Endothelial cell of umbilical vein (primary cell): ENCODE measurements around the gene EXD3. TPM values are rescaled to one million over a fixed set of nuclear protein-coding genes. Genes with fewer than 3 reads are reported as not detected.

Source experiments
- BruUV-seq: library from RNA; stranded (reverse); fragments of 400-500 nt; replicated peaks from 2 replicates; lab custom pipeline; 2021; lab: Mats Ljungman, UMichigan
- CTCF ChIA-PET: fragments of 300-600, 350-600 bp; sonication (Branson Sonifier 250); formaldehyde crosslinking; loops from one replicate; lab custom pipeline; 2021; ENCODE audit warnings: antibody characterized with exemption, inconsistent platforms; lab: Charles Lee
- POLR2A ChIA-PET: fragments of 300-600, 350-600 bp; sonication (Branson Sonifier 250); formaldehyde crosslinking; loops from one replicate; lab custom pipeline; 2021; ENCODE audit warnings: antibody characterized with exemption, inconsistent platforms; lab: Charles Lee
- DNase-seq: peaks from one replicate; pipeline ENCODE4 v3.0.0-alpha.2; 2011; ENCODE audit warnings: low read depth, low spot score
- FAIRE-seq: peaks from 2 replicates; lab custom pipeline; 2011; peaks lifted over from hg19 to GRCh38; lab: Jason Lieb, UNC
- H2AFZ ChIP-seq: 2 replicates; pipeline ENCODE4 v1.6.0; 2012; ENCODE audit warnings: low read depth, low read length, control low read depth, inconsistent platforms
- H3K27ac ChIP-seq: 2 replicates; pipeline ENCODE4 v1.5.1; 2011; ENCODE audit warnings: low read depth, mild to moderate bottlenecking, control low read depth, low read length, moderate library complexity; ENCODE audit not compliant: insufficient read depth
- H3K27me3 ChIP-seq, 2 experiments: 2 replicates each; pipeline versions ENCODE4 v1.6.0 to v1.6.1; 2011; ENCODE audit warnings: low read length in 2 of 2, mixed read lengths in 1 of 2; ENCODE audit not compliant: control insufficient read depth in 2 of 2, insufficient read depth in 2 of 2
- H3K36me3 ChIP-seq, 2 experiments: 2 replicates in 1 of 2; 3 replicates in 1 of 2; pipeline ENCODE4 v1.5.1; 2011; ENCODE audit warnings: low read length in 2 of 2, mild to moderate bottlenecking in 1 of 2, moderate library complexity in 1 of 2; ENCODE audit not compliant: control insufficient read depth in 2 of 2, insufficient read depth in 2 of 2; ENCODE audit errors: extremely low read depth in 1 of 2
- H3K4me1 ChIP-seq: 3 replicates; pipeline ENCODE4 v1.5.1; 2011; ENCODE audit warnings: mild to moderate bottlenecking, low read length; ENCODE audit not compliant: control insufficient read depth, insufficient read depth; ENCODE audit errors: extremely low read depth
- H3K4me2 ChIP-seq: 2 replicates; pipeline ENCODE4 v1.6.1; 2011; ENCODE audit warnings: low read length, control low read depth, mixed read lengths; ENCODE audit not compliant: insufficient read depth
- H3K4me3 ChIP-seq, 3 experiments: fragments of 200-600 bp in 1 of 3; sonication (generic), shearing (Covaris generic) in 1 of 3; replicated peaks in 1 of 3; 2 replicates each; pipeline ENCODE4 v1.5.1; 2011 to 2016; ENCODE audit warnings: control low read depth in 3 of 3, low read length in 3 of 3, mild to moderate bottlenecking in 2 of 3, inconsistent platforms in 1 of 3, low read depth in 1 of 3, moderate library complexity in 1 of 3; ENCODE audit not compliant: insufficient read depth in 1 of 3
- H3K79me2 ChIP-seq: 2 replicates; pipeline ENCODE4 v1.6.0; 2012; ENCODE audit warnings: low read length, inconsistent platforms; ENCODE audit not compliant: control insufficient read depth, insufficient read depth
- H3K9ac ChIP-seq: replicated peaks from 2 replicates; pipeline ENCODE3; 2011; ENCODE audit warnings: low read length, control low read depth; ENCODE audit not compliant: insufficient read depth; ENCODE audit errors: extremely low read depth
- H3K9me1 ChIP-seq: replicated peaks from 3 replicates; pipeline ENCODE4 v1.6.0; 2011; ENCODE audit warnings: mild to moderate bottlenecking, low read length; ENCODE audit not compliant: control insufficient read depth, insufficient read depth; ENCODE audit errors: extremely low read depth
- H3K9me3 ChIP-seq: replicated peaks from 2 replicates; pipeline ENCODE4 v1.5.1; 2012; ENCODE audit warnings: low read length, inconsistent platforms; ENCODE audit not compliant: control insufficient read depth, insufficient read depth
- H4K20me1 ChIP-seq: replicated peaks from 2 replicates; pipeline ENCODE3; 2011; ENCODE audit warnings: mild to moderate bottlenecking, low read length; ENCODE audit not compliant: control insufficient read depth, insufficient read depth; ENCODE audit errors: extremely low read depth
- EZH2 ChIP-seq: IDR thresholded peaks from 2 replicates; pipeline ENCODE4 v1.6.1; 2012; ENCODE audit warnings: borderline replicate concordance, low read depth, mild to moderate bottlenecking, moderate library complexity, low read length, inconsistent platforms; ENCODE audit not compliant: severe bottlenecking
- FOS ChIP-seq: IDR thresholded peaks from 2 replicates; pipeline ENCODE4 v1.6.1; 2011; ENCODE audit warnings: mild to moderate bottlenecking, low read length, moderate library complexity, borderline replicate concordance; ENCODE audit not compliant: insufficient read depth
- GATA2 ChIP-seq: IDR thresholded peaks from 2 replicates; pipeline ENCODE4 v1.7.0; 2011; ENCODE audit warnings: low read depth, mild to moderate bottlenecking, moderate library complexity, mixed read lengths, low read length; ENCODE audit not compliant: insufficient read length, insufficient read depth
- JUN ChIP-seq: IDR thresholded peaks from 2 replicates; pipeline ENCODE4 v1.6.1; 2011; ENCODE audit warnings: borderline replicate concordance, low read depth; ENCODE audit not compliant: insufficient read length, insufficient read depth
- MYC ChIP-seq: IDR thresholded peaks from one replicate; pipeline ENCODE4 v1.6.1; 2011; ENCODE audit warnings: mild to moderate bottlenecking, low read depth, low read length
- POLR2A ChIP-seq: IDR thresholded peaks from 2 replicates; pipeline ENCODE4 v1.6.1; 2012; ENCODE audit warnings: low read depth, mild to moderate bottlenecking, control low read depth, low read length
- POLR2AphosphoS5 ChIP-seq: IDR thresholded peaks from 2 replicates; pipeline ENCODE4 v1.6.1; 2012; ENCODE audit warnings: low read depth, mild to moderate bottlenecking, control low read depth, low read length, moderate library complexity; ENCODE audit not compliant: insufficient read depth
- dilution Hi-C: fragments of 300-500 bp; cut with MboI; formaldehyde crosslinking; loops from one replicate; pipeline ENCODE4 v1.15.0; 2019; ENCODE audit warnings: low sequenced_read_pairs; ENCODE audit not compliant: extremely low pct_ligation_motif_present
- intact Hi-C: fragments of 100-400 bp; cut with micrococcal nuclease; formaldehyde crosslinking; loops from one replicate; pipeline ENCODE4 v1.10.0; 2022
- polyA plus RNA-seq, 4 experiments: library from polyadenylated mRNA; depleted of rRNA in 3 of 4; stranded (reverse) in 3 of 4; unstranded in 1 of 4; fragments of >200 nt; gene quantifications; 2 replicates each; pipeline versions ENCODE4 v1.2.1 to v1.2.3, GENCODE V29; 2011 to 2012; ENCODE audit warnings: missing spikeins in 1 of 4
- total RNA-seq: library from RNA; stranded (reverse); gene quantifications from 2 replicates; pipeline ENCODE4 v1.2.3, GENCODE V29; 2021
- TF ChIP-seq, protein P1 (sequence below), 2 donors: IDR thresholded peaks; 1 replicate in 1 of 2; 2 replicates in 1 of 2; pipeline ENCODE4 v1.5.1; 2011; ENCODE audit warnings: low read length in 2 of 2, mild to moderate bottlenecking in 2 of 2, moderate library complexity in 2 of 2, control low read depth in 1 of 2, inconsistent platforms in 1 of 2, low read depth in 1 of 2; ENCODE audit not compliant: insufficient read depth in 1 of 2; ENCODE audit errors: extremely low read depth in 1 of 2
- TF ChIP-seq, protein P2 (sequence below): IDR thresholded peaks from 2 replicates; pipeline ENCODE4 v1.6.1; 2011; ENCODE audit not compliant: insufficient read depth, insufficient read length

Gene EXD3
- total and polyA plus RNA-seq, 2 donors (not counting 3 experiments of a cell fraction or from before 2014, with no cell fraction given), result 17.7 to 30.3 TPM

DNA sequence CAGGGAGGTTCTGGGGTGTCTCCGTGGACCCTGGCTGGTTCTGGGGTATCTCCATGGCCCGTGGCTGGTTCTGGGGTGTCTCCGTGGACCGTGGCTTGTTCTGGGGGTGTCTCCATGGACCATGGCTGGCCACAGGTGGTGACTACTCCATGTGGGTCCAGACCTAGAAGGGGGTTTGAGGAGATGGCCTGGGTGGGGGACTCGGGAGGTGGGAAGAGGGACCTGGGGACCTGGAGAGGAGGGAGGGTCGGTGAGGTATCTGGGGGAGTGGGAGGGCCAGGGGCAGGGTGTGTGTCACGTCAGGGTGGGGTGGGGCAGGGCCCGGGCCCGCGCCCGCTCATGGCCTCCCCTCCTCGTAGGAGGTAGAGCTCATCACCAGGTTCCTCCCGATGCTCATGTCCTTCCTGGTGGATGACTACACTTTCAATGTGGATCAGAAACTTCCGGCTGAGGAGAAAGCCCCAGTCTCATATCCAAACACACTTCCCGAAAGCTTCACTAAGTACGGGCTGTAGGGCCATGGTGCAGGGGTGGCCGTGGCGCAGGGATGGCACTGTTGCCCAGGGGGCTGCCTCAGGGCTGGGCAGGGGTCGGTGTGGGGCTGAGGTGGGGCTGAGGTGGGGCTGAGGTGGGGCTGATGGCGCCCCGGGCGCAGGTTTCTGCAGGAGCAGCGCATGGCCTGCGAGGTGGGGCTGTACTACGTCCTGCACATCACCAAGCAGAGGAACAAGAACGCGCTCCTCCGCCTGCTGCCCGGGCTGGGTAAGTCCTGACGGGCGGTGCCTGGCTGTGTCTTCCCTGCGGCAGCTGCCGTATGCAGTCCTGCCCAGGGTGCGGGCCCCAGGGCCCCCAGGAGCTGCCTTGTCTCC, 156.1 kb downstream of the EXD3 start:
- Histone ChIP-seq H3K4me2 (no peak overlapping the region), H3K4me3 (no peak overlapping the region), H2AFZ (no peak overlapping the region), H3K79me2 (no peaks in the 10 kb centered on the region), H3K27ac (no peak overlapping the region), H3K36me3 (peaks cover 0 to 33% of the 10 kb centered on the region in 2 experiments), H3K4me1 (peaks cover 22% of the 10 kb centered on the region), H3K9ac (no peak overlapping the region), H3K27me3 (no peaks in the 10 kb centered on the region), H3K9me3 (no peaks in the 10 kb centered on the region), H4K20me1 (no peaks in the 10 kb centered on the region), H3K9me1 (no peaks in the 10 kb centered on the region)
- intact Hi-C loops (no loop called here), dilution Hi-C loops (no loop called here)
- DNase-seq, result no peak
- ChIA-PET POLR2A (interaction anchor here (1.1 kb wide), 1 partner anchor 26 kb away, joined by 3 read pairs; the partner anchor contains the start of gene TUBB4B), CTCF (interaction anchor here (0.7 kb wide), 1 partner anchor 30 kb away, joined by 3 read pairs; no protein-coding TSS in a partner anchor)
- FAIRE-seq, result no peak
- no TSS peak for BruUV-seq
- TF ChIP-seq POLR2A (no peak), JUN (no peak), GATA2 (no peak), EZH2 (no peak), POLR2AphosphoS5 (no peak), FOS (no peak), MYC (no peak)
- TF ChIP-seq, protein P1, sequence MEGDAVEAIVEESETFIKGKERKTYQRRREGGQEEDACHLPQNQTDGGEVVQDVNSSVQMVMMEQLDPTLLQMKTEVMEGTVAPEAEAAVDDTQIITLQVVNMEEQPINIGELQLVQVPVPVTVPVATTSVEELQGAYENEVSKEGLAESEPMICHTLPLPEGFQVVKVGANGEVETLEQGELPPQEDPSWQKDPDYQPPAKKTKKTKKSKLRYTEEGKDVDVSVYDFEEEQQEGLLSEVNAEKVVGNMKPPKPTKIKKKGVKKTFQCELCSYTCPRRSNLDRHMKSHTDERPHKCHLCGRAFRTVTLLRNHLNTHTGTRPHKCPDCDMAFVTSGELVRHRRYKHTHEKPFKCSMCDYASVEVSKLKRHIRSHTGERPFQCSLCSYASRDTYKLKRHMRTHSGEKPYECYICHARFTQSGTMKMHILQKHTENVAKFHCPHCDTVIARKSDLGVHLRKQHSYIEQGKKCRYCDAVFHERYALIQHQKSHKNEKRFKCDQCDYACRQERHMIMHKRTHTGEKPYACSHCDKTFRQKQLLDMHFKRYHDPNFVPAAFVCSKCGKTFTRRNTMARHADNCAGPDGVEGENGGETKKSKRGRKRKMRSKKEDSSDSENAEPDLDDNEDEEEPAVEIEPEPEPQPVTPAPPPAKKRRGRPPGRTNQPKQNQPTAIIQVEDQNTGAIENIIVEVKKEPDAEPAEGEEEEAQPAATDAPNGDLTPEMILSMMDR (IDR thresholded peaks at IDR 0.05; ENCODE audit: extremely low read depth in 1 of 2, insufficient read depth in 1 of 2, low read depth in 1 of 2, low read length in 2 of 2), result no peak
- TF ChIP-seq, protein P2, sequence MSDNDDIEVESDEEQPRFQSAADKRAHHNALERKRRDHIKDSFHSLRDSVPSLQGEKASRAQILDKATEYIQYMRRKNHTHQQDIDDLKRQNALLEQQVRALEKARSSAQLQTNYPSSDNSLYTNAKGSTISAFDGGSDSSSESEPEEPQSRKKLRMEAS, result no peak
